HCEC 1CT (cell line): ENCODE results near the gene WWTR1.

Experiments
- DNase-seq: peaks from one replicate; pipeline ENCODE4 v3.0.0-alpha.2; 2017

The WWTR1 gene

GRCh38 chr3:149621218-149622005, 36.4 kb downstream of the WWTR1 start:
- DNase-seq = peak; percentile 89

GRCh38 chr3:149620291-149621020, 37.4 kb downstream of the WWTR1 start:
- peak; percentile 83 for DNase-seq

GRCh38 chr3:149619136-149619535, 38.7 kb downstream of the WWTR1 start:
- no peak for DNase-seq

GRCh38 chr3:149618151-149619123, 39.4 kb downstream of the WWTR1 start:
- no peak for DNase-seq

- no peak for DNase-seq
Observed at GRCh38 chr3:149615731-149616221, 42.0 kb downstream of the WWTR1 start.

GRCh38 chr3:149613988-149614387, 43.8 kb downstream of the WWTR1 start:
- no peak for DNase-seq

GRCh38 chr3:149612456-149612855, 45.4 kb downstream of the WWTR1 start:
- DNase-seq = no peak

GRCh38 chr3:149611149-149611548, 46.7 kb downstream of the WWTR1 start:
- no peak for DNase-seq

GRCh38 chr3:149610351-149611105, 47.3 kb downstream of the WWTR1 start:
- no peak for DNase-seq

GRCh38 chr3:149609595-149609994, 48.2 kb downstream of the WWTR1 start:
- no peak for DNase-seq

GRCh38 chr3:149608987-149609386, 48.8 kb downstream of the WWTR1 start:
- DNase-seq = no peak

- no peak for DNase-seq
Observed at GRCh38 chr3:149605902-149606301, 51.9 kb downstream of the WWTR1 start.

- DNase-seq = peak; percentile 49
Observed at GRCh38 chr3:149604125-149604875, 53.5 kb downstream of the WWTR1 start.

- DNase-seq = peak; percentile 83
Observed at GRCh38 chr3:149603126-149604074, 54.4 kb downstream of the WWTR1 start.

- no peak for DNase-seq
Observed at GRCh38 chr3:149600634-149601033, 57.2 kb downstream of the WWTR1 start.

- DNase-seq = no peak
Observed at GRCh38 chr3:149599236-149599635, 58.6 kb downstream of the WWTR1 start.

GRCh38 chr3:149596134-149596770, 61.6 kb downstream of the WWTR1 start:
- no peak for DNase-seq

GRCh38 chr3:149593418-149594160, 64.2 kb downstream of the WWTR1 start:
- no peak for DNase-seq

- DNase-seq = no peak
Observed at GRCh38 chr3:149592758-149593240, 65.0 kb downstream of the WWTR1 start.
